ENCODE measurements around the gene TMEM229A.
"Not testable (repeated sequence)": the region's sequence is repeated elsewhere in the genome, so short reads cannot be mapped to it uniquely, and the experiment has no call there.

The TMEM229A gene

DNA sequence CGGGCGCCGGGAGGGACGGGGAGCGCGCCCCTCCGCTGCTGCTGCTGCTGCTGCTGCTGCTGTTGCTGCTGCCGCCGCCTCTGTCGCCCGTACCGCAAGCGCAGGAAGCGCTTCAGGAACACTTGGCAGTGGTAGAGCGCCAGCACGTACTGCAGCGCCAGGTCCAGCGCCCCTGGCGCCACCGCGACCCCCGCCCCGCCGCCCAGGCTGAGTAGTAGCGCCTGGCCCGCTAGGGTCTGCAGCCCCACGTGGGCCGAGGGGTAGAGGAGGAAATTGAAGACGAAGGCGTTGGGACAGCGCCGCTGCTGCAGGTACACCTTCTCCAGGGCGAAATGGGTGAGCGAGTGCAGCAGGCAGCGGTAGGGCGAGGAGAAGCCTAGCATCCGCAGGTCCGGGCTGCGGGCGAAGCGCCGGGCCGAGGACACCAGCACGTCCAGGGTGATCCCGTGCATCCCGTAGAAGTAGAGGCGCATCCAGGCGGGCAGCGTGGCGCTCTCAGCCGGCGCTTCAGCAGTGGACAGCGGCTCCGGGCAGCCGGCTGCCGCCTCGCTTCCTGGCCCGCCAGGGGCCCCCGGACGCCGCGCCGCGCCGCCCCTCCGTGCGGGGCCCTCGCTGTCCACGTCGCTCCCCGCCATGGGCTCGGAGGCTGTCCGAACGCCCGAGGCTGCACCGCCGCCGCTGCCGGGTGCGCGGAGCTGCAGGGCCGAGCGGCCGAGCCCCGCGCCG is at the start of gene TMEM229A:
TSS of gene TMEM229A (minus strand) at position 699 of the 726 bp plus-strand sequence. CDS start at position 635, 64 bp downstream.
- H3K4me3 ChIP-seq (ENCODE audit: low read length, poor library complexity, severe bottlenecking) = no peak within 1 kb of the TSS
- no peak within 1 kb of the TSS for H2AFZ ChIP-seq (ENCODE audit: low read length)
- no peaks in the 10 kb centered on the region for H3K36me3 ChIP-seq (ENCODE audit: insufficient read depth, low read length)
- no peaks in the 10 kb centered on the region for H3K79me2 ChIP-seq (ENCODE audit: insufficient read depth, low read length)
- H4K20me1 ChIP-seq (ENCODE audit: insufficient read depth, low read length, poor library complexity, severe bottlenecking) = no peaks in the 10 kb centered on the region
- H3F3A ChIP-seq (ENCODE audit: low read depth) = no peaks in the 10 kb centered on the region
- no peak within 1 kb of the TSS for H3K9ac ChIP-seq (ENCODE audit: low read depth, low read length, poor library complexity, severe bottlenecking)
- H3K9me2 ChIP-seq (replicated peaks; ENCODE audit: low read depth, low read length) = no peaks in the 10 kb centered on the region
- no peak for TF ChIP-seq EZH2phosphoT487 (IDR thresholded peaks at IDR 0.05; ENCODE audit: borderline replicate concordance)
- TF ChIP-seq, protein P1, sequence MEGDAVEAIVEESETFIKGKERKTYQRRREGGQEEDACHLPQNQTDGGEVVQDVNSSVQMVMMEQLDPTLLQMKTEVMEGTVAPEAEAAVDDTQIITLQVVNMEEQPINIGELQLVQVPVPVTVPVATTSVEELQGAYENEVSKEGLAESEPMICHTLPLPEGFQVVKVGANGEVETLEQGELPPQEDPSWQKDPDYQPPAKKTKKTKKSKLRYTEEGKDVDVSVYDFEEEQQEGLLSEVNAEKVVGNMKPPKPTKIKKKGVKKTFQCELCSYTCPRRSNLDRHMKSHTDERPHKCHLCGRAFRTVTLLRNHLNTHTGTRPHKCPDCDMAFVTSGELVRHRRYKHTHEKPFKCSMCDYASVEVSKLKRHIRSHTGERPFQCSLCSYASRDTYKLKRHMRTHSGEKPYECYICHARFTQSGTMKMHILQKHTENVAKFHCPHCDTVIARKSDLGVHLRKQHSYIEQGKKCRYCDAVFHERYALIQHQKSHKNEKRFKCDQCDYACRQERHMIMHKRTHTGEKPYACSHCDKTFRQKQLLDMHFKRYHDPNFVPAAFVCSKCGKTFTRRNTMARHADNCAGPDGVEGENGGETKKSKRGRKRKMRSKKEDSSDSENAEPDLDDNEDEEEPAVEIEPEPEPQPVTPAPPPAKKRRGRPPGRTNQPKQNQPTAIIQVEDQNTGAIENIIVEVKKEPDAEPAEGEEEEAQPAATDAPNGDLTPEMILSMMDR (conservative IDR thresholded peaks at IDR 0.05; ENCODE audit: low read length) = no peak
- no peaks in the 10 kb centered on the region for H3K9me3 ChIP-seq (ENCODE audit: insufficient read depth, low read depth, low read length)
- no peak within 1 kb of the TSS for H3K4me2 ChIP-seq (ENCODE audit: low read depth, low read length, poor library complexity, severe bottlenecking)
- H3K27me3 ChIP-seq (ENCODE audit: insufficient read depth, low read length, poor library complexity, severe bottlenecking) = no peaks in the 10 kb centered on the region
- H3K4me1 ChIP-seq (ENCODE audit: insufficient read depth, low read length, poor library complexity, severe bottlenecking) = no peaks in the 10 kb centered on the region

DNA sequence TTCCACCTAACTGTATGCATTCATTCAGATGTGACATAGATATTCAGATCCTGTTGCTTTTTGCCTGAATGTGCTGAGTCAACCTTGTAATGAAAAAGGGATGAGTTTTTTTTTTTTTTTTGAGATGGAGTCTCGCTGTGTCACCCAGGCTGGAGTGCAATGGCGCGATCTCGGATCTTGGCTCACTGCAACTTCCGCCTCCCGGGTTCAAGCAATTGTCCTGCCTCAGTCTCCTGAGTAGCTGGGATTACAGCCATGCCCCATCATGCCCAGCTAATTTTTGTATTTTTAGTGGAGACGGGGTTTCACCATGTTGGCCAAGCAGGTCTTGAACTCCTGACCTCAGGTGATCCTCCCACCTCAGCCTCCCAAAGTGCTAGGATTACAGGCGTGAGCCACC is 49.4 kb upstream of the TMEM229A start:
- H3K79me2 ChIP-seq (ENCODE audit: insufficient read depth, low read length); H4K20me1 ChIP-seq (ENCODE audit: insufficient read depth, low read length, poor library complexity, severe bottlenecking); H3K4me3 ChIP-seq (ENCODE audit: low read length, poor library complexity, severe bottlenecking); H3K4me1 ChIP-seq (ENCODE audit: insufficient read depth, low read length, poor library complexity, severe bottlenecking); H3K4me2 ChIP-seq (ENCODE audit: low read depth, low read length, poor library complexity, severe bottlenecking); H3K9me2 ChIP-seq (replicated peaks; ENCODE audit: low read depth, low read length); H3K27me3 ChIP-seq (ENCODE audit: insufficient read depth, low read length, poor library complexity, severe bottlenecking); H2AFZ ChIP-seq (ENCODE audit: low read length); H3K36me3 ChIP-seq (ENCODE audit: insufficient read depth, low read length); H3F3A ChIP-seq (ENCODE audit: low read depth); H3K9me3 ChIP-seq (ENCODE audit: insufficient read depth, low read depth, low read length); H3K9ac ChIP-seq (ENCODE audit: low read depth, low read length, poor library complexity, severe bottlenecking): not testable (repeated sequence)

DNA sequence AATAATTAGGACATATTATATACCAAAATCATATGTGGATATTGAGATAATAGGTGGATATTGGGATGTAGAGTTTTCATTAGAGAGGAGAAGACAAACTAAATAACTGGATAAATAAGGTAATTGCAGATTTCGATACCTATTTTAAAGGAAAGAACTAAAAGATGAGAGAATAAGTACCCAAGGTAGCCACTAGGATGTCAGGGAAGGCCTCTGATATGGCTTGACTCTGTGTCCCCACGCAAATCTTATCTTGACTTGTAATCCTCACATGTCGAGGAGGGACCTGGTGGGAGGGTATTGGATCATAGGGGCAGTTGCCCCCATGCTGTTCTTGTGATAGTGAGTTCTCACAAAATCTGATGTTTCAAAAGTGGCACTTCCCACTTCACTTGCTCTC is 44.7 kb upstream of the TMEM229A start:
- Histone ChIP-seq H3K4me1 (ENCODE audit: insufficient read depth, low read length, poor library complexity, severe bottlenecking) (no peaks in the 10 kb centered on the region), H4K20me1 (ENCODE audit: insufficient read depth, low read length, poor library complexity, severe bottlenecking) (no peaks in the 10 kb centered on the region), H3K36me3 (ENCODE audit: insufficient read depth, low read length) (no peaks in the 10 kb centered on the region), H3K9ac (ENCODE audit: low read depth, low read length, poor library complexity, severe bottlenecking) (no peak overlapping the region), H3F3A (ENCODE audit: low read depth) (no peaks in the 10 kb centered on the region), H3K79me2 (ENCODE audit: insufficient read depth, low read length) (no peaks in the 10 kb centered on the region), H3K9me3 (ENCODE audit: insufficient read depth, low read depth, low read length) (no peaks in the 10 kb centered on the region), H3K4me3 (ENCODE audit: low read length, poor library complexity, severe bottlenecking) (no peak overlapping the region), H3K27me3 (ENCODE audit: insufficient read depth, low read length, poor library complexity, severe bottlenecking) (no peaks in the 10 kb centered on the region), H3K4me2 (ENCODE audit: low read depth, low read length, poor library complexity, severe bottlenecking) (no peak overlapping the region), H2AFZ (ENCODE audit: low read length) (no peak overlapping the region), H3K9me2 (replicated peaks; ENCODE audit: low read depth, low read length) (no peaks in the 10 kb centered on the region)
- TF ChIP-seq EZH2phosphoT487 (IDR thresholded peaks at IDR 0.05; ENCODE audit: borderline replicate concordance) = no peak
- TF ChIP-seq, protein P1 (conservative IDR thresholded peaks at IDR 0.05; ENCODE audit: low read length) = no peak

DNA sequence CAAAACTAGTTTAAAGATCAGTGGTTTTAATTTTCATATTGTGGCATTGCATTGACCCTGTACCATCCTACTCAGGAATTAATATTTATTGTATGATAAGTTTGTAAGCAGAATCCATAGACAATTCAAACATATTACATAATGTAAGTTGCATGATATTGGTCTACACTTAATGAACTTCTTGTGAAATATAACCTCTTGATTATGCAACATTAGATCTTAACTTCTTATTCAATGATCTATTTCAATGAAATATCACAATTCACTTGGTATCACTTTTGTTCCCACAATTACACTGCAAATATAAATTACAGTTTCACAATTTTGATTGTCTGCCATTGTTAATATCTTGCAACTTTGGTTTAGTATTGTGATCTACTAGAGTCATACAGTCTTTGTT is 44.0 kb upstream of the TMEM229A start:
- Histone ChIP-seq H3K27me3 (ENCODE audit: insufficient read depth, low read length, poor library complexity, severe bottlenecking) (no peaks in the 10 kb centered on the region), H2AFZ (ENCODE audit: low read length) (no peak overlapping the region), H3K9me2 (replicated peaks; ENCODE audit: low read depth, low read length) (no peaks in the 10 kb centered on the region), H3K4me1 (ENCODE audit: insufficient read depth, low read length, poor library complexity, severe bottlenecking) (no peaks in the 10 kb centered on the region), H4K20me1 (ENCODE audit: insufficient read depth, low read length, poor library complexity, severe bottlenecking) (no peaks in the 10 kb centered on the region), H3K9me3 (ENCODE audit: insufficient read depth, low read depth, low read length) (no peaks in the 10 kb centered on the region), H3K4me3 (ENCODE audit: low read length, poor library complexity, severe bottlenecking) (no peak overlapping the region), H3K79me2 (ENCODE audit: insufficient read depth, low read length) (no peaks in the 10 kb centered on the region), H3K9ac (ENCODE audit: low read depth, low read length, poor library complexity, severe bottlenecking) (no peak overlapping the region), H3F3A (ENCODE audit: low read depth) (no peaks in the 10 kb centered on the region), H3K4me2 (ENCODE audit: low read depth, low read length, poor library complexity, severe bottlenecking) (no peak overlapping the region), H3K36me3 (ENCODE audit: insufficient read depth, low read length) (no peaks in the 10 kb centered on the region)
- no peak for TF ChIP-seq EZH2phosphoT487 (IDR thresholded peaks at IDR 0.05; ENCODE audit: borderline replicate concordance)
- TF ChIP-seq, protein P1 (conservative IDR thresholded peaks at IDR 0.05; ENCODE audit: low read length) = no peak
